ENCODE data around the gene PYGO2. TPM values are rescaled to one million over a fixed set of nuclear protein-coding genes. Genes with fewer than 3 reads are reported as not detected.
"Not testable (repeated sequence)": the region's sequence is repeated elsewhere in the genome, so short reads cannot be mapped to it uniquely, and the experiment has no call there.

Gene PYGO2
- total and polyA plus RNA-seq, 12 donors, result 26.2 to 61.1 (median 38.7) TPM

- Histone ChIP-seq H3K27me3 (no peaks in the 10 kb centered on the region), H3K27ac (peak within 1 kb of the TSS in 2 of 5 donors; percentile 43 to 47), H3K4me3 (peak within 1 kb of the TSS in 3 of 4 donors; percentile 21 to 92 (median 50)), H3K9me3 (replicated peaks in 1 of 3) (no peaks in the 10 kb centered on the region), H3K4me1 (replicated peaks in 1 of 2) (peaks cover 7 to 14% of the 10 kb centered on the region in 2 donors), H3K36me3 (replicated peaks in 1 of 2) (no peaks in the 10 kb centered on the region)
- 0 to 1% (median 0%) methylated on average over 25 to 26 of the region's 26 CpGs for WGBS, 4 donors
- TF ChIP-seq POLR2A (IDR thresholded peaks at IDR 0.05), result peak in 1 of 2 donors; percentile 32
- no peak for TF ChIP-seq CTCF (IDR thresholded peaks at IDR 0.05)
- DNase-seq, result peak; percentile 97 to 100 (median 99)
- intact Hi-C loops (cut with DNase I), result no loop called here
Observed at GRCh38 chr1:154982897-154983648, 21.5 kb upstream of the PYGO2 start, which contains the start of gene FLAD1. TSS of gene FLAD1 (plus strand) at chr1:154983344. CDS start at chr1:154983695, 351 bp downstream.

- Histone ChIP-seq H3K27me3 (no peaks in the 10 kb centered on the region), H3K4me1 (replicated peaks in 1 of 2) (peaks cover 7 to 14% of the 10 kb centered on the region in 2 donors), H3K36me3 (replicated peaks in 1 of 2) (no peaks in the 10 kb centered on the region), H3K9me3 (replicated peaks in 1 of 3) (no peaks in the 10 kb centered on the region), H3K4me3 (peak overlapping the region in 1 of 4 donors; percentile 92), H3K27ac (no peak overlapping the region)
- TF ChIP-seq CTCF (IDR thresholded peaks at IDR 0.05), result no peak
- no peak for TF ChIP-seq POLR2A (IDR thresholded peaks at IDR 0.05)
- no peak for DNase-seq
- 66 to 76% (median 75%) methylated on average over 6 of the region's 6 CpGs for WGBS, 4 donors
- intact Hi-C loops (cut with DNase I), result no loop called here
Observed at GRCh38 chr1:154982341-154982740, 20.8 kb upstream of the PYGO2 start.

- WGBS, 4 donors, result 91 to 97% (median 94%) methylated on average over 3 of the region's 3 CpGs
- no peaks in the 10 kb centered on the region for H3K27me3 ChIP-seq
- TF ChIP-seq CTCF (IDR thresholded peaks at IDR 0.05) (no peak), POLR2A (IDR thresholded peaks at IDR 0.05) (no peak)
- no peaks in the 10 kb centered on the region for H3K36me3 ChIP-seq (replicated peaks in 1 of 2)
- DNase-seq, result no peak
- H3K9me3 ChIP-seq (replicated peaks in 1 of 3), result no peaks in the 10 kb centered on the region
- no peak overlapping the region for H3K27ac ChIP-seq
- intact Hi-C loops (cut with DNase I), result no loop called here
- no peak overlapping the region for H3K4me3 ChIP-seq
- peaks cover 4 to 20% of the 10 kb centered on the region in 2 donors for H3K4me1 ChIP-seq (replicated peaks in 1 of 2)
Observed at GRCh38 chr1:154978360-154978759, 16.8 kb upstream of the PYGO2 start.

- H3K4me3 ChIP-seq; H3K9me3 ChIP-seq (replicated peaks in 1 of 3); DNase-seq; intact Hi-C loops (cut with DNase I); H3K36me3 ChIP-seq (replicated peaks in 1 of 2); H3K27me3 ChIP-seq; H3K27ac ChIP-seq: not testable (repeated sequence)
- 48 to 65% (median 53%) methylated on average over 3 of the region's 3 CpGs for WGBS, 4 donors
- H3K4me1 ChIP-seq (replicated peaks in 1 of 2), result peaks cover 8 to 25% of the 10 kb centered on the region in 2 donors
Observed at GRCh38 chr1:154977762-154978161, 16.2 kb upstream of the PYGO2 start.
